Measurements from ENCODE around the gene TDRD3.

The TDRD3 gene

GRCh38 chr13:60583196-60583888 lies 186.3 kb downstream of the TDRD3 start:
- no peak for DNase-seq

- DNase-seq: no peak
Observed at GRCh38 chr13:60583911-60584753, 187.1 kb downstream of the TDRD3 start.

GRCh38 chr13:60584976-60585375 lies 188.0 kb downstream of the TDRD3 start:
- DNase-seq: no peak

DNA sequence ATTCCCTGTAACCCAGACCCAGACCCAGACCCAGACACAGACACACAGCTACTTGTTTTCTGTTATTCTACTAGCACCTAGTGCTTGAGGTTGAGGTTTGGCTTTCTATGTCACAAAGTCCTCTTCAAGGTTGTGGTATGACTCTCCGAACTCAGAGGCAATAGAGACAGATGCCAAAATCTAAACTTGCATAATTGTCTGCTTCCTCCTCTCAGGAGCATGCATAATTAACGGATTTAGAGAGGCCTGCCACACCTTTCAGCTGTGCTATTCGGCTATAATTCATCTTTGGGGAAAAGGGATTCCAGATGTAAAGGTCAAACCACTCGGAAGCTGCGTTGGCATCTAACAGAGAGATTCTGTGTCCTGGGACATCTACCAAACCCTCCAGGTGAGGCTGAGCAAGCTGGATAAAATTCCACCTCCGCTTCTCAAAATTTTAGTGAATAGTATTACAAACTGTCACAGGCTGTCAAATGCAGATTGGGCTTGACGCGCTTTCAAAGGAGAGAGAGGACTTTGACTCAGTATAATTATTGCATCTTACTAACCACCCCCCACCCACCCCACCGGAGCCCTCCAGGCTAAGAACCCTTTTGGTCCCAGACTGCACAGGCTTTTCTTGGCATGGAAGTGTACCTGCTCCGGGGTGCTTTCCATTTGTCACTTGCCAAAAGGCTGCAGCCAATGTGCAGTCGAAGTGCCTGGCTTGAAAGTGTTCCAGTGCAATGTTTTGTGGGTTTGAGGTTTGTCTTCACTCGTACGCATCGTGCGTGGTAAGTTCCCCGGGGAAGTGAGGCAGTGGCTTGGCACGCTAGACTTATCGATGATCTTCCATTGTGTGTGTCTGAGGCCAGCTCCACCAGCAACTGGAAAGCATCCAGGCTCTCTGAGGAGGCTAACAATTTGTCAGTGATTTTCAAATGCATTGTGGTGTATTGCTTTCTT lies 194.1 kb downstream of the TDRD3 start:
- DNase-seq: no peak

DNA sequence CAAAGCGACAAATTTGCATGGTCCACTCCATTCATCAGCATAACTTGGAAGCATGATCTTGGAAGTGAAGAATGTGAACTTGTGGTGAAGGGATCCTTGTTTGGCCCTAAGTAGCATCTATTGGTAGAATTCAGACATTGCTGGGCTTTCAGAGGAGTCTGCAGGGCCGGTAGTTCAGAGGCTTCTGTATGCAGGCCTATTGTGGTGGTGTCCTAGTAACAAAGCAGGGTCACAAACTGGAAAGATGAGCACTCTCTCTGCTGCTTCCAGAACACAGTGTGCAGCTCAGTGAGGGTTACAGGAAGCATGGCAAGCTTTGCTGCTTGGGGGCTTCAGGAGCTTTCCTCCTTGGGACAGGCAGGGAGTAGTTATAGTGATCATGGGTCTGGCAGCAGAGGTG lies 206.0 kb downstream of the TDRD3 start:
- DNase-seq: no peak

DNA sequence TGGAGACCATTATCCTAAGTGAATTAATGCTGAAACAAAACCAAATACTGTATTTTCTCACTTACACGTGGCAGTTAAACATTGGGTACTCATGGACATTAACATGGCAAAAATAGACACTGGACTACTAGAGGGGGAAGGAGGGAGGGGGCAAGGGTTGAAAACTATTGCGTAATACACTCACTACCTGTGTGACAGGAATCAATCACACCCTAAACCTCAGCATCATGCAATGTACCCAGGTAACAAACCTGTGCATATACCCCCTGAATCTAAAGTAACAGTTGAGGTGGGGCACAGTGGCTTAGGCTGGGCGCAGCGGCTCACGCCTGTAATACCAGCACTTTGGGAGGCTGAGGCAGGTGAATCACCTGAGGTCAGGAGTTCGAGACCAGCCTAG lies 207.0 kb downstream of the TDRD3 start:
- DNase-seq: no peak

DNA sequence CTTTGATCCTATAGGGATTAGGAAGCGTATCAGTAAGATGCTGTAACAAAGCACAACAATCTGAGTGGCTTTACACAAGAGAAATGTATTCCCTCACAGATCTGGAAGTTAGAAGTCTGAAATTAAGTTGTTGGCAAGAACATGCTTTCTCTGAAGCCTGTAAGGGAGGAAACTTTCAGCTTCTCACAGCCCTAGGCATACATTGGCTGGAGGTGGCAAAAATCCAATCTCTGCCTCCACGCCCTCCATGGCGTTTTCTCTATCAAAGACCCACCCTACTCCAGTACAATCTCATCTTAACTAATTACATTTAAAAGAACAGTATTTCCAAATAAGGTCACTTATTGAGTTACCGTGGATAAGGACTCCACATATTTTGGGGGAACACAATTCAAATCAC lies 211.9 kb downstream of the TDRD3 start:
- no peak for DNase-seq

- no peak for DNase-seq
Observed at GRCh38 chr13:60611523-60611922, 214.5 kb downstream of the TDRD3 start.

- no peak for DNase-seq
Observed at GRCh38 chr13:60612593-60612992, 215.6 kb downstream of the TDRD3 start.

- no peak for DNase-seq
Observed at GRCh38 chr13:60613080-60613479, 216.1 kb downstream of the TDRD3 start.

DNA sequence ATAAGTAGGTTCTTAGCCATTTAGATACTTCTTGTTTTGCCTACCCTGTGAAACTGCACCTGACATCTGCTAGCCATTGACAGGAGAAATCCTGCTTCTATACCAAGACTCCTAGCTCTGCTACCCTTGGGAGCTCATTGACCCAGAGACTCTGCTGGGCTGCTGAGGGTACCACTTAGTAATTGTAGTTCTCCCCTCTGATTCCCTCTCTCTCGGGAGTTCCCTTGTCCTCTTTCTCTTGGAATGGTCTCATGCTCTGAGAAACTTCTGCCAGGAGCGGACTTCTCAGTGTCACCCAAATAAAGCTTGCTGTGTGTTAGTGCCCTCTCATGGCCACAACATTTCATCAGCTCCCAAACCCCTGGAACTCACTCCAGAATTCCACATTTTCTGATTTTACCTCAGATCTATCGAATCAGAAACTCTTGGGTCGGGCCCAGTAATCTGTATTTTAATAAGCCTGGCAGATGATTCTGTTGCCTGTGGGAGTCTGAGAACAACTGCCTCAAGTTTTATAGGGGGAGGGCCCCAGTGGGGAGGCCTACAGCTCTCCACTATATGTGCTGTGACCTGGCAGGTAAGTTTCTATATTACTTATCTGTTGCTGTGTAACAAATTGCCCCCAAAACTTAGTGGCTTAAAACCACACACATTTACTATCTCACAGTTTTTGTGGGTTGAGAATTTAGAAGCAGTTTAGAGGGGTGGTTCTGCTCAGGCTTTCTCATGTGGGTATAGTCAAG lies 221.1 kb downstream of the TDRD3 start:
- DNase-seq: no peak

DNA sequence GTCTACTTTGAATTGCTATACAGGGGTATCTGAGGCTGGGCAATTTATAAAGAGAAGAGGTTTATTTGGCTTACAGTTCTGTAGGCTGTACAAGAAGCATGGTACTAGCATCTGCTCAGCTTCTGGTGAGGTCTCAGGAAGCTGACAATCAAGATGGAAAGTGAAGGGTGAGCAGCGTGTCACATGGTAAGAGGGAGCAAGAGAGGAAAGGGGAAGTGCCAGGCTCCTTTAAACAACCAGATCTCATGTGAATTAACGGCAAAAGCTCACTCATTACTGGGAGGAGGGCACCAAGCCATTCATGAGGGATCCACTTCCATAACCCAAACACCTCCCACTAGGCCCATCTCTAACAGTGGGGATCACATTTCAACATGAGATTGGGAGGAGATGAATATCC lies 222.4 kb downstream of the TDRD3 start:
- no peak for DNase-seq

GRCh38 chr13:60620611-60621395 lies 223.8 kb downstream of the TDRD3 start:
- DNase-seq: no peak

DNA sequence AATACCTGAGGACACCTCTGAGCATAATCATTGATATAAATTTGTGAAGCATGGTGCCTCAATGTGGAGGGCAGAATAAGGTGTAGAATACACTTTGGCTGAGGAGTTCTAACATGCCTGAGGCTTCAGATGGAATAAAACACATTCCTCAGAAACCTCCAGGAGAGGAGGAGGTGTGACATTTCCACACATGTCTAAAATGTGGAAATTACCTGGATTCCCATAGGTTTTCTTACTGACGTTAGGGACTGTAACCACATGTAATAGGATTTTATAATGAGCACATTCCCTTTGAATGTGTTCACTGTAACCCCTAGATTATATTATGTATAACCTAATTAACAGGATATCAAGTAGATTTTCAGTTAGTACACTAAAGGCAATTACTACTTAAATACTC lies 226.1 kb downstream of the TDRD3 start:
- DNase-seq: no peak

All from NCI-H2081 (cell line).